HG02943 (cell line): ENCODE results near the gene CABP2.
"Not testable (repeated sequence)": the region's sequence is repeated elsewhere in the genome, so short reads cannot be mapped to it uniquely, and the experiment has no call there.

ENCODE experiments used
- ATAC-seq: cut with Tn5 transposase; IDR thresholded peaks from one replicate; pipeline ENCODE4 v1.9.1; 2021; ENCODE audit warnings: mild to moderate bottlenecking, low read depth, moderate library complexity; ENCODE audit not compliant: unreplicated experiment

Gene CABP2

DNA sequence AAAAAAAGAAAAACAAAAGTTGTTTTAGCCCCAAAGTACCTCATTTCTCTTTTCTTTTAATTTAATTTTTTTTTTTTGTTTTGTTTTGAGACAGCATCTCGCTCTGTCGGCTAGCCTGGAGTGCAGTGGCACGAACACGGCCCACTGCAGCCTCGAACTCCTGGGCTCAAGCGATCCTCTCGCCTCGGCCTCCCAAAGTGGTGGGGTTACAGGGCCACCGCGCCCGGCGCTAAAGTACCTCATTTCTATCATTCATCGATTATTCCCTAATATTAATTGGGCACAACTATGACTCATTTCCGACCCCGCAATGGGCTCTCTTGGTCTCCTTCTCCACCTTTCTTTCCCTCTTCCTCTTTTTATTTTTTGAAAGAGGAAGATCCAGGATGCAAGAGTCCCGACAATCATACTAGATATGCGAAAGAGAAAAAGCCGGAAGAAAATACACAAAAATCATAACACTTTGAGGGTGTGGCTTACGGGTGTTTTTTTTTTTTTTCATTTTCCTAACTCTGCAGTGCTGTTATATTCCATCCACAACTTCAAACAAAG lies 40.9 kb downstream of the CABP2 start:
- no peak for ATAC-seq

DNA sequence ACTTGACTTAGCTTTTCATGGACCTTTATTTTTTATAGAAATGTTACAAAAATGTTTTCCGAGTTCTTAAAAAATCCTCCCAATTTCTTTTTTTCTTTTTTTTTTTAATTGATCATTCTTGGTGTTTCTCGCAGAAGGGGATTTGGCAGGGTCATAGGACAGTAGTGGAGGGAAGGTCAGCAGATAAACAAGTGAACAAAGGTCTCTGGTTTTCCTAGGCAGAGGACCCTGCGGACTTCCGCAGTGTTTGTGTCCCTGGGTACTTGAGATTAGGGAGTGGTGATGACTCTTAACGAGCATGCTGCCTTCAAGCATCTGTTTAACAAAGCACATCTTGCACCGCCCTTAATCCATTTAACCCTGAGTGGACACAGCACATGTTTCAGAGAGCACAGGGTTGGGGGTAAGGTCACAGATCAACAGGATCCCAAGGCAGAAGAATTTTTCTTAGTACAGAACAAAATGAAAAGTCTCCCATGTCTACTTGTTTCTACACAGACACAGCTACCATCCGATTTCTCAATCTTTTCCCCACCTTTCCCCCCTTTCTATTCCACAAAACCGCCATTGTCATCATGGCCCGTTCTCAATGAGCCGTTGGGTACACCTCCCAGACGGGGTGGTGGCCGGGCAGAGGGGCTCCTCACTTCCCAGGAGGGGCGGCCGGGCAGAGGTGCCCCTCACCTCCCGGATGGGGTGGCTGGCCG lies 45.7 kb downstream of the CABP2 start:
- not testable (repeated sequence) for ATAC-seq

DNA sequence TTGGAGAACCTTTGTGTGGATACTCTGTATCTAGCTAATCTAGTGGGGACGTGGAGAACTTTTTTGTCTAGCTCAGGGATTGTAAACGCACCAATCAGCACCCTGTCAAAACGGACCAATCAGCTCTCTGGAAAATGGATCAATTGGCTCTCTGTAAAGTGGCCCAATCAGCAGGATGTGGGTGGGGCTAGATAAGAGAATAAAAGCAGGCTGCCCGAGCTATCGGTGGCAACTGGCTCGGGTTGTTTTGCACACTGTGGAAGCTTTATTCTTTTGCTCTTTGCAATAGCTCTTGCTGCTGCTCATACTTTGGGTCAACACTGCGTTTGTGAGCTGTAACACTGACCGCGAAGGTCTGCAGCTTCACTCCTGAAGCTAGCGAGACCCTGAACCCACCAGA lies 46.6 kb downstream of the CABP2 start:
- ATAC-seq = not testable (repeated sequence)

DNA sequence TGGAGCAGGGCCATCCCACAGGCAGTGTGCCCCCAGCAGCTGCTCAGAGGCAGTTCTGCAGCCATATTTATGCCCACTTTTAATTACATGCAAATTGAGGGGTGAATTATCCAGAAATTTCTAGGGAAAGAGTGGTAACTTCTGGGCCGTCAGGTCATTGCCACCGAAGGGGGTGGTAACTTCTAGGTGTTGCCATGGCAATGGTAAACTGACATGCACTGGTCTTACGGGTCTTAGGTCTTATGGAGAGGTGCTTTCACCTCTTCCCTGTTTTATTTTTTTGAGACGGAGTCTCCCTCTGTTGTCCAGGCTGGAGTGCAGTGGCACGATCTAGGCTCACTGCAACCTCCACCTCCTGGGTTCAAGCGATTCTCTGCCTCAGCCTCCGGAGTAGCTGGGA lies 50.4 kb downstream of the CABP2 start:
- ATAC-seq = no peak

DNA sequence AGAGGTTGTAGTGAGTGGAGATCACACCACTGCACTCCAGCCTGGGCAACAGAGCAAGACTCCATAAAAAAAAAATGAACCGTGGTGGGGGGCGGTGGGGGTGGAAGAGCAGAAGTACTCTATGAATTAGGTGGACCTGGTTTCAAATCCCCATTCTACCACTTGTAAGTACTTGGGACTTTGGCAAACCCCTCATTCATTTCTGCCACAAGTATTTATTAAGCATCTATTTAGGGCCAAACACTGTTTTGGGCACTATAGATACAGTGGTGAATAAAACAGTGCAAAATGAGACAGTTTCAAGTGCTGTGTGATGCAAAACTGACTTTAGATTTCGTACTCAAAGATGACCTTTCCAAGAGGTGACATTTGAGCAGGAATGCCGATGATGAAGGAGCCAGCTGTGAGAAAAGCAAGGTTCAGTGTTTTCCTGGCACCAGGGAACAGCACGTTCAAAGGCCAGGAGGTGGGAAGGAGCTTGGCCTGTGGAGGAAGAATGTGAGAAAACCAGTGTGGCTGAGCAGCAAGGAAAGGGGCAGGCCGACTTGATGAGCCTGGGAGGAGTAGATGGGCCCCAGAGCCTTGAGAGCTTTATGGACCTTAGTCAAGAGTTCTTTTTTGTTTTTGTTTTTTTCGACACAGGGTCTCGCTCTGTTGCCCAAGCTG lies 52.8 kb downstream of the CABP2 start:
- no peak for ATAC-seq

DNA sequence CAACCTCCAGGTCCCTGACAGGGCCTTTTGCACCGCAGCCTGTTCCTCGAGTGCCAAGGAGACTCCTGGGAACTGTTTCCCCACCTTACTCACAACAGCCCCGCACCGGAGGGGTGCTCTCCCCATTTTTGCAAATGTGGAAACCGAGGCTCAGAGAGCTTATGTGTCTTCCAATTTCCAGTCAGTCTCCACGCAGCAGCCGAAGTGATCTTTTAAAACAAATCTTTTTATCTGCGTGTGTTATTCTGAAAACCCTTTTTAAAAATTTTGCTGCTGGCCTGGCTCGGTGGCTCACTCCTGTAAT lies 53.8 kb downstream of the CABP2 start:
- no peak for ATAC-seq
